Vagina (tissue), 2 donors: Measurements from ENCODE around the gene FABP2. TPM values are rescaled to one million over a fixed set of nuclear protein-coding genes. Genes with fewer than 3 reads are reported as not detected.

ENCODE experiments used
- DNase-seq, 2 donors: peaks; one replicate each; pipeline ENCODE4 v3.0.0-alpha.2; 2017; ENCODE audit errors: extremely low spot score in 2 of 2
- H3K27ac ChIP-seq: fragments of 200-600 bp; sonication (generic); one replicate; pipeline ENCODE4 v1.5.1; 2019
- H3K27me3 ChIP-seq: fragments of 200-600 bp; sonication (generic); one replicate; pipeline ENCODE4 v1.5.1; 2019
- H3K36me3 ChIP-seq, 2 donors: fragments of 200-600 bp; sonication (generic); one replicate each; pipeline ENCODE4 v1.5.1; 2017 to 2019
- H3K4me1 ChIP-seq: fragments of 200-600 bp; sonication (generic); one replicate; pipeline ENCODE4 v1.5.1; 2019
- H3K4me3 ChIP-seq, 2 donors: fragments of 200-600 bp; sonication (generic); 1 replicate in 1 of 2; 2 replicates in 1 of 2; pipeline ENCODE4 v1.5.1; 2016 to 2019
- H3K9me3 ChIP-seq: fragments of 200-600 bp; sonication (generic); one replicate; pipeline ENCODE4 v1.5.1; 2019
- CTCF ChIP-seq, 3 experiments: fragments of 450-650 bp in 2 of 3; fragments of 200-600 bp in 1 of 3; sonication (generic) in 1 of 3; IDR thresholded peaks; one replicate each; pipeline ENCODE4 v1.5.1; 2017 to 2019; ENCODE audit warnings: antibody characterized with exemption in 3 of 3, mild to moderate bottlenecking in 2 of 3, moderate library complexity in 2 of 3
- POLR2A ChIP-seq, 2 donors: fragments of 450-650 bp; IDR thresholded peaks; one replicate each; pipeline ENCODE4 v1.6.1; 2017; ENCODE audit warnings: antibody characterized with exemption in 2 of 2, mild to moderate bottlenecking in 2 of 2, moderate library complexity in 2 of 2
- POLR2AphosphoS5 ChIP-seq, 2 donors: sonication (generic); formaldehyde crosslinking; IDR thresholded peaks; one replicate each; pipeline ENCODE4 v1.9.0; 2017; ENCODE audit warnings: antibody characterized with exemption in 2 of 2, mild to moderate bottlenecking in 2 of 2, low read depth in 1 of 2; ENCODE audit not compliant: insufficient read depth in 1 of 2
- intact Hi-C: fragments of 100-400 bp; cut with DNase I; formaldehyde crosslinking; loops from one replicate; pipeline ENCODE4 v1.15.1; 2023
- small RNA-seq: library from RNA; depleted of rRNA; stranded (forward); fragments of <200 nt; gene quantifications from one replicate; pipeline ENCODE3, GENCODE V24; 2016
- total RNA-seq: library from RNA; depleted of rRNA; stranded (reverse); fragments of >200 nt; gene quantifications from one replicate; pipeline ENCODE4 v1.2.3, GENCODE V29; 2016

FABP2 gene
- total RNA-seq, 1 donor from 2014 or later: not detected

GRCh38 chr4:119271361-119272085, 50.4 kb downstream of the FABP2 start:
- Histone ChIP-seq H3K27me3 (no peaks in the 10 kb centered on the region), H3K36me3 (peaks cover 0 to 35% of the 10 kb centered on the region in 2 donors), H3K9me3 (no peaks in the 10 kb centered on the region), H3K4me1 (no peaks in the 10 kb centered on the region), H3K4me3 (no peak overlapping the region), H3K27ac (no peak overlapping the region)
- TF ChIP-seq CTCF (IDR thresholded peaks at IDR 0.05) (no peak), POLR2A (IDR thresholded peaks at IDR 0.05) (no peak), POLR2AphosphoS5 (IDR thresholded peaks at IDR 0.05; ENCODE audit: insufficient read depth in 1 of 2, low read depth in 1 of 2) (no peak)
- intact Hi-C loops: no loop called here
- DNase-seq: no peak

- H3K36me3 ChIP-seq: peaks cover 0 to 47% of the 10 kb centered on the region in 2 donors
- intact Hi-C loops: no loop called here
- H3K27me3 ChIP-seq: no peaks in the 10 kb centered on the region
- no peak overlapping the region for H3K27ac ChIP-seq
- no peaks in the 10 kb centered on the region for H3K9me3 ChIP-seq
- DNase-seq: no peak
- no peak overlapping the region for H3K4me3 ChIP-seq
- H3K4me1 ChIP-seq: no peaks in the 10 kb centered on the region
- TF ChIP-seq POLR2AphosphoS5 (IDR thresholded peaks at IDR 0.05; ENCODE audit: insufficient read depth in 1 of 2, low read depth in 1 of 2) (no peak), CTCF (IDR thresholded peaks at IDR 0.05) (no peak), POLR2A (IDR thresholded peaks at IDR 0.05) (no peak)
Observed at GRCh38 chr4:119268466-119268865, 53.5 kb downstream of the FABP2 start.

Small RNA genes lying within 50 kb of the gene (small RNA-seq; reads per million reads assigned to genes)
- not detected for gene RNU4-33P

Other genes starting within 250 kb of the FABP2 start
- gene MYOZ2, start 186.3 kb downstream of the FABP2 start, total RNA-seq: 0.49 TPM
- 53.5 TPM for gene USP53, start 109.4 kb downstream of the FABP2 start, total RNA-seq